Mesenteric fat pad (tissue), 1 donor: Measurements from ENCODE around the gene NKAIN2. TPM values are rescaled to one million over a fixed set of nuclear protein-coding genes. Genes with fewer than 3 reads are reported as not detected.
"Not testable (repeated sequence)": the region's sequence is repeated elsewhere in the genome, so short reads cannot be mapped to it uniquely, and the experiment has no call there.

Experiments used
- DNase-seq: peaks from one replicate; pipeline ENCODE4 v3.0.0-alpha.2; 2020; ENCODE audit warnings: low spot score
- total RNA-seq: library from RNA; stranded (reverse); fragmentation: NEBNext Ultra II Directional; extraction: Animal tissue kit (Norgen Biotek cat#: 25700); gene quantifications from one replicate; pipeline ENCODE4 v1.2.1, GENCODE V29; 2021
- donor health status: DM: yes; HTN: yes; CAD: no.

NKAIN2 gene
- total RNA-seq, 1 donor from 2014 or later: 0.42 TPM

- DNase-seq: no peak
These were observed 386.6 kb downstream of the NKAIN2 start for GRCh38 chr6:124190256-124190655.

GRCh38 chr6:124193132-124193531, 389.5 kb downstream of the NKAIN2 start:
- no peak for DNase-seq

- DNase-seq: no peak
These were observed 393.5 kb downstream of the NKAIN2 start for GRCh38 chr6:124197148-124197547.

DNA sequence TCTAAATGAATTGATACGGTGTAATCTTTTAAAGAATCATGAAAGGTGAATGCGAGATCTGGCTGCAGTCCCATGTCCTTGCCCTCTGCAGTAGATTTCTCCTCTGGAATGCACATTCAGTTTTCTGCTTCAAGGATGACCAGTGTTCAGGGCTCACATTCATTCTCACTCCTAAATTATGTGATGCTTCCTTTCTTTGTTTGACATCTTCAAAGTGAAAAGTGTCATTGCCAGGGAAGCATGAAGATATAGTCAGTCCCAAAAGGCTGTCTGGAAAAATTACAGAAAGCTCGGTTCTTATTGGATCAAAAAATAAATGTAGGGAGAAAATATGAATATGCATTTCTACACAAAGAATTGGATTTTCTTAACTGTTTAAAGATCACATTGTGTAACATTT, 395.6 kb downstream of the NKAIN2 start:
- DNase-seq: no peak

DNA sequence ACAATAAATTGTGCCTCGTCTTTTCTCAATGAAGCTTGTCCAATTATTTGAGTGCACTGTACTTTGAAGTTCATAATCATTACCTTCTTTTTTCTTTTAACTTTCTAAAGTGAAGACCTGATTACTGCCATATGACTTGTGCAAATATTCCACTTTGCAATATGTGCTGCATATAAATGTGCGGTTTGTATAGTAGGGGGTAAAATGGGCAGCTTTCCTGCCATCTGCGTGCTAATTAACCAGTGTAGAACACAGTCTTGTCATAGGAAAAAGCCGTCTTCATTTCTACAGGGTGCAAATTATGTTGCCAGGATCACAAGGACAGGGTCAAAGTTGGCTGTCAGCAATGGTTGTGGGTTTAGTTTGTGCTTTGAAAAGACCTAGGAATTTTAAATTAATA, 397.0 kb downstream of the NKAIN2 start:
- DNase-seq: no peak

DNA sequence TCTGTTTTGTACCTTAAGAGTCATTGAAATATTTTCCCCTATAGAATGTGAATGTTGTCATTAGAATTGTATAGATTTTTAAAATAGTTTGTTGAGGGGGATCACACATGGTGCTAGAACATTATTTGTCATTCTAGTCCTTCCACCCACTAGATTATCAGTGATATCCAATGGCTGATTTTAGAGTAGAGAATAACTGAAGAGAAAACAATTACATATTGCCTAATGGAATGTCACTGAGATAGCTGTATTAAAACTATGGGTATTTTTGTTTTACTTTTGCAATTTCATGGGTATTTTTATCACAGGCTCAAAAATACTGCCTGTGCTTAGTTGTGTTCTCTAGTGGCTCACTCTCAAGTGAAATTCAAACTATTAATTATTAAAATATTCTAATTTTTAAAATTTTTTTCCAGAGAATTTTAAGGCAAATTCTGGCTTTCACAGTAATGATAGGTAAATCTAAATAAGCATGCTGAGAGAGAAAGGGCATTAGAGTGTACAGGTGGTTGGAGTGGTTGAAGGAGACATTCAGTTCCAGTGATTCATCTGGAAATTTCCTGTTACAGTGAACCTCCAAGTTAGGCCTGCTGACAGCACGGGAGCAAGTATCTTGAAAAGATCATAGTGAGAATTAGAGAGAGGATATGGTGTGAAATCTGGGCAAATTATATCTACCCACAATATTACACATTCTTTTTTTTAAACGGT, 399.6 kb downstream of the NKAIN2 start:
- no peak for DNase-seq

- no peak for DNase-seq
These were observed 400.1 kb downstream of the NKAIN2 start for GRCh38 chr6:124203812-124204167.

- DNase-seq: no peak
These were observed 402.3 kb downstream of the NKAIN2 start for GRCh38 chr6:124205921-124206320.

- no peak for DNase-seq
These were observed 420.1 kb downstream of the NKAIN2 start for GRCh38 chr6:124223611-124224345.

GRCh38 chr6:124226396-124226795, 422.7 kb downstream of the NKAIN2 start:
- no peak for DNase-seq

DNA sequence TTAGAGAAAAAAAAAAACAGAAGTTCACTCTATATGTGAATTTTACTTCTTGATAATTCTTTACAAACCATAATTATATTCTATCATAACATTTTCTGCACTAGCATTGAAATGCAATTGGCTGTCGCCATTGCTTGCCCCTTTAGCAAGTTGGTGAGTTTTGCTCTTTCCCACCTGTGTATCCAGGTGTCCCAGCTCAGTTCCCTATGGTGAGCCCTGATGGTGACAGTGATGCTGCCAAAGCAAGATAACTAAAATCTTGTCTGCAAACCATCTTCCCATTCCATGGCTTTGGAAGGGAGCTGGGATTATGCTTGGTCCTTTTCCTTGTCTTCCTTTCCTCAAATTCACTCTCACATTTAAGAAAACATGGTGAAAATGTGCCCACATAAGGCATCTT, 429.6 kb downstream of the NKAIN2 start:
- no peak for DNase-seq

DNA sequence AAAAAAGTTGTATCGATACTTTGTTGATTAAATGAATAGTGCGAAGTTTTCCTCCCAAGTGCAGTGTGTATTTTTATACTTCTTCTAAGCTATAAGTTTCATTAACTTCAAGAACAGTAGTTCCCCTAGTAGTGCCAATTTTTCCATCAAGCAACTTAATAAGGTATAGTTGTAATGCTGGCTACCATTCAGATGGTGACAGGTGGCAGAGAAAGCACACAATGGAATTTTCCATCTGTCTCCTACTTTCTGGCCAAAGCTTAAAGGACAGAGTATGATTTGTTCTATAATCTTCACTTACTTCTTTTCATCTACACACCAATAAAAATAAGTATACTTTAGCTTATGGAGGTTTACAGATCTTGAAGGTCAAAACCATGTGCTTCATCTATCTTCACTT, 431.1 kb downstream of the NKAIN2 start:
- DNase-seq: no peak

DNA sequence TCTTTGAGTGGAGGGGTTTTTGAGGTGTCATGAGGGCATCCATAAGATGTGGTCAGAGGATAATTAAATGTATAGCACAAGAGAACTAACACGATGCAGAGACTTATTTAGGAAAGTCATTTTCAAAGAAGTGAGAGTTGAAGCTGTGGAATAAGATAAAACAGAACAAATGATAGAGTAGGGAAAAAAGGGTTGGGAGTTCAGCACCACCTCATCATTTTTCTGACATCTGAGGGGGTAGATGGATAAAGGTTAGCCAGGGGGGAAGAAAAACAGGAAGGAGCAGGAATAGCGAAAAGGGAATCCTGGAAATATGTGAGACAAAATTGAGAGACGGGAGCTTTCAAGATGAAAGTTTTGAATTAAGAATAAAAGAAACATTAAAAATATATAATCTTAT, 434.2 kb downstream of the NKAIN2 start:
- DNase-seq: no peak

DNA sequence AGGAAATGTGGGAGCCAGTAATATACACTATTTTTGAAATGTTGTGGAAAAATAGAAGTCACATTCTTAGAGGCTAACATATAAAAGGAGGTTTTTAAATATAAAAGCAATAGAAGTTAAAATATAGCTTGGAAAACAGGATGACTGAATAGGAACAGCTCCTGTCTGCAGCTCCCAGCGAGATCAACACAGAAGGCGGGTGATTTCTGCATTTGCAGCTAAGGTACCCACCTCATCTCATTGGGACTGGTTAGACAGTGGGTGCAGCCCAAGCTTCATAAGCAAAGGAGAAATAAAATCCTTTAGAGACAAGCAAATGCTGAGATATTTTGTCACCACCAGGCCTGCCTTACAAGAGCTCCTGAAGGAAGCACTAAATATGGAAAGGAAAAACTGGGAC, 434.7 kb downstream of the NKAIN2 start:
- DNase-seq: not testable (repeated sequence)

- no peak for DNase-seq
These were observed 451.4 kb downstream of the NKAIN2 start for GRCh38 chr6:124254941-124255685.

DNA sequence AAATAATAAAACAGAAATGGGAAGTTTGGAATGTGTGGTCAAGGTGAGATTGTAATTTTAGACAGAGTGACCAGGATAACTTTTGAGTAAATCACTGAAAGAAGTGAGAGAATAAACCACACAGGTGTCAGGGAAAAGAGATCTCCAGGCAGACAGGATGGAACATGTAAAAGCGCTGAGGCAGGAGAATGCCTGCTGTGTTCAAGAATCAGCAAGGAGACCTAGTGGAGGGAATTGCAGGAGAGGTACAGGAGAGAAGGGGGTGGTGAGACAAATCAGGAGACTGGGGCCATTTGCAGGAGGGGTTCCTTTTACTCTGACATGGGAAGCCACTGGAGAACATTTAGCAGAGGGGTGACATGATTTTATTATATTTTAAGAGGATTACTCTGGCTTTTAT, 456.7 kb downstream of the NKAIN2 start:
- DNase-seq: no peak

GRCh38 chr6:124269733-124270132, 466.1 kb downstream of the NKAIN2 start:
- DNase-seq: no peak

DNA sequence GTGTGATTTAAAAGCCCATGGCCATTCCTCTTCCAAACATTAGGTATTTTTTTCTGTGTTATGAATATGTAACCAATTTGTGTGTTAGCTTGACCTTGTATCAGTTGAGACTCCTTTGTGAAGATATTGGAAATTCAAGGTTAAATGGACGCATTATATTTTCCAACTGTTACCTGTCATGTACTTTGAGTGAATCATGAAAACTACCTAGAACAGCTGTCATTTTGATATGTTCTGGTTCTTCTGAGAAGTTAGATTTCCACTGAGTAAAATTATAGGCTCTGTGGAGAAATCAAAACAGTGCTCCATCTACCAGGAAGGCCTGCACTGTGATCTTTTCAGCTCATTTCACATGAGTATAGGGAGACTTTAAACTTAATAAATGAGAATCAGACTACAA, 470.0 kb downstream of the NKAIN2 start:
- no peak for DNase-seq

DNA sequence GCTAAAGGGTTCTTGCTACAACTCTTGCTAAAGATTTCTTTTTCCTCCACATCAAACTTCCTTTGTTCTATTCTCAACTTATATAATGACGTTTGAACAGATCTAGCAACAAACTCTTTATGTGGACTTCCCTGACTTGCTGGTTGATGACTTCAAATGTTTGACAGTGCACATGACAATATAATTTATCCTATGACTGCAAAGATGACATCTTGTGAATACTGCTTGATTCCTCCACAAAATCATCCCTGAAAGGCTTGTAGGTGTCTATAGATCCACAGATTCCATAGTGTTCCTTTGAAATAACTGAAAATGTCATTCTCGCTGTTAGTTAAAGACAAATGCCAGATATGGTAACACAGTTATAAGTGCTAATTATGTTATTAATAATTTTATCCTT, 478.9 kb downstream of the NKAIN2 start:
- DNase-seq: no peak

- DNase-seq: no peak
These were observed 479.8 kb downstream of the NKAIN2 start for GRCh38 chr6:124283486-124283885.

GRCh38 chr6:124285146-124285545, 481.5 kb downstream of the NKAIN2 start:
- DNase-seq: no peak

GRCh38 chr6:124294574-124295200, 491.0 kb downstream of the NKAIN2 start:
- DNase-seq: no peak
